RKO (cell line): ENCODE data around the gene WDR45B.
"Not testable (repeated sequence)": the region's sequence is repeated elsewhere in the genome, so short reads cannot be mapped to it uniquely, and the experiment has no call there.

ENCODE experiments used
- DNase-seq: peaks from one replicate; pipeline ENCODE4 v3.0.0-alpha.2; 2016; ENCODE audit warnings: low spot score

The WDR45B gene

GRCh38 chr17:82657926-82658325, 9.7 kb upstream of the WDR45B start:
- no peak for DNase-seq

GRCh38 chr17:82656266-82656665, 8.0 kb upstream of the WDR45B start:
- no peak for DNase-seq

- no peak for DNase-seq
These were observed 7.3 kb upstream of the WDR45B start for GRCh38 chr17:82655523-82655922.

GRCh38 chr17:82655038-82655479, 6.8 kb upstream of the WDR45B start:
- DNase-seq, result no peak

GRCh38 chr17:82654611-82655010, 6.4 kb upstream of the WDR45B start:
- not testable (repeated sequence) for DNase-seq

GRCh38 chr17:82653651-82654528, 5.6 kb upstream of the WDR45B start:
- no peak for DNase-seq

GRCh38 chr17:82650723-82651122, 2.5 kb upstream of the WDR45B start:
- DNase-seq, result no peak

GRCh38 chr17:82649501-82650261, 1.4 kb upstream of the WDR45B start:
- DNase-seq, result no peak

- no peak for DNase-seq
These were observed 593 bp upstream of the WDR45B start for GRCh38 chr17:82648742-82649331.

- DNase-seq, result no peak
These were observed 565 bp downstream of the WDR45B start for GRCh38 chr17:82647593-82648164.

GRCh38 chr17:82645516-82645915, 2.7 kb downstream of the WDR45B start:
- DNase-seq, result peak; percentile 44

GRCh38 chr17:82644148-82644547, 4.1 kb downstream of the WDR45B start:
- DNase-seq, result no peak

- no peak for DNase-seq
These were observed 6.2 kb downstream of the WDR45B start for GRCh38 chr17:82642022-82642421.

GRCh38 chr17:82640036-82640435, 8.2 kb downstream of the WDR45B start:
- DNase-seq, result no peak

- DNase-seq, result no peak
These were observed 8.6 kb downstream of the WDR45B start for GRCh38 chr17:82639628-82640027.

GRCh38 chr17:82638183-82638773, 10.0 kb downstream of the WDR45B start:
- no peak for DNase-seq

- no peak for DNase-seq
These were observed 11.3 kb downstream of the WDR45B start for GRCh38 chr17:82636626-82637598.

- DNase-seq, result no peak
These were observed 14.9 kb downstream of the WDR45B start for GRCh38 chr17:82633343-82633742.

GRCh38 chr17:82632451-82632850, 15.8 kb downstream of the WDR45B start:
- DNase-seq, result no peak

- no peak for DNase-seq
These were observed 16.7 kb downstream of the WDR45B start for GRCh38 chr17:82631544-82631943.

GRCh38 chr17:82630212-82630611, 18.0 kb downstream of the WDR45B start:
- no peak for DNase-seq
